Tibial artery (tissue), 4 donors: ENCODE measurements around the gene SMYD3.
"Not testable (repeated sequence)": the region's sequence is repeated elsewhere in the genome, so short reads cannot be mapped to it uniquely, and the experiment has no call there.

Experiments used
- DNase-seq, 2 donors: peaks; one replicate each; pipeline ENCODE4 v3.0.0-alpha.2; 2019
- H3K27ac ChIP-seq, 2 donors: fragments of 200-600 bp; sonication (generic) in 1 of 2; 1 replicate in 1 of 2; 2 replicates in 1 of 2; pipeline ENCODE4 v1.5.1; 2018 to 2019; ENCODE audit warnings: mild to moderate bottlenecking in 1 of 2
- H3K27me3 ChIP-seq, 2 donors: fragments of 200-600 bp; sonication (generic) in 1 of 2; one replicate each; pipeline versions ENCODE4 v1.5.1 to v1.6.0; 2016 to 2019
- H3K36me3 ChIP-seq, 3 donors: fragments of 200-600 bp; sonication (generic) in 2 of 3; one replicate each; pipeline ENCODE4 v1.5.1; 2016 to 2019; ENCODE audit warnings: mild to moderate bottlenecking in 2 of 3
- H3K4me1 ChIP-seq, 4 donors: fragments of 200-600 bp; sonication (generic) in 2 of 4; 1 replicate in 3 of 4; 2 replicates in 1 of 4; pipeline ENCODE4 v1.5.1; 2016 to 2019
- H3K4me3 ChIP-seq, 2 donors: fragments of 200-600 bp; sonication (generic) in 1 of 2; 1 replicate in 1 of 2; 2 replicates in 1 of 2; pipeline ENCODE4 v1.5.1; 2018 to 2019; ENCODE audit warnings: mild to moderate bottlenecking in 2 of 2
- H3K9me3 ChIP-seq, 3 donors: fragments of 200-600 bp; sonication (generic) in 1 of 3; one replicate each; pipeline ENCODE4 v1.5.1; 2016 to 2019
- CTCF ChIP-seq, 2 experiments: fragments of 200-600 bp in 1 of 2; fragments of 450-650 bp in 1 of 2; IDR thresholded peaks; one replicate each; pipeline ENCODE4 v1.5.1; 2017 to 2019; ENCODE audit warnings: antibody characterized with exemption in 2 of 2, mild to moderate bottlenecking in 1 of 2, moderate library complexity in 1 of 2
- intact Hi-C: fragments of 100-400 bp; cut with DNase I; formaldehyde crosslinking; loops from one replicate; pipeline ENCODE4 v1.15.0; 2023; ENCODE audit warnings: low total_unique reads

The SMYD3 gene

GRCh38 chr1:245718951-245719350, 788.1 kb downstream of the SMYD3 start:
- DNase-seq: no peak
- Histone ChIP-seq H3K27ac (no peak overlapping the region), H3K36me3 (no peaks in the 10 kb centered on the region), H3K9me3 (peaks cover 0 to 5% (median 2%) of the 10 kb centered on the region in 3 donors), H3K27me3 (no peaks in the 10 kb centered on the region), H3K4me3 (no peak overlapping the region), H3K4me1 (no peaks in the 10 kb centered on the region)
- intact Hi-C loops: no loop called here
- TF ChIP-seq CTCF (IDR thresholded peaks at IDR 0.05): no peak

DNA sequence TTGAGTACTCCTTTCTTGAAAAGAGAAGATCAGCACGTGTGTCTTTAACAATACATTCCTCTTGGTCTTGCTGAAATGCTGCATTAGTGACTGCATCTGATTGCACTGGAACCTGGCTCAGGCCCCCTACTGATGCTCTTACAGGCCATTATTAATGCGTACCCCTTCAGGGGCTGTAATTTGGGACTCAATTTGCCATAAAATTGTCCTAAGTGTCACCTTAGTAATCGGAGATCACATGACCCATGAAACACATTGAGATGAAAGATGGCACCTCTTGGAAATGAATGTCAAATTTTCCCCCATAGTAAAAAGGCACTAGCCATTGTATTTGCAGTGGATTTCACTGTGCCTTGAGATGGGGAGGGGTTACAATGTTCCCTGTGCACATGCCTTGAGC, 789.0 kb downstream of the SMYD3 start:
- Histone ChIP-seq H3K27ac (no peak overlapping the region), H3K4me1 (no peaks in the 10 kb centered on the region), H3K27me3 (no peaks in the 10 kb centered on the region), H3K4me3 (no peak overlapping the region), H3K9me3 (no peaks in the 10 kb centered on the region), H3K36me3 (no peaks in the 10 kb centered on the region)
- no peak for TF ChIP-seq CTCF (IDR thresholded peaks at IDR 0.05)
- DNase-seq: no peak
- intact Hi-C loops: no loop called here

GRCh38 chr1:245717611-245718010, 789.5 kb downstream of the SMYD3 start:
- intact Hi-C loops: no loop called here

GRCh38 chr1:245716561-245716960, 790.5 kb downstream of the SMYD3 start:
- H3K27ac ChIP-seq: no peak overlapping the region
- intact Hi-C loops: no loop called here
- H3K9me3 ChIP-seq: no peaks in the 10 kb centered on the region
- no peaks in the 10 kb centered on the region for H3K27me3 ChIP-seq
- no peak overlapping the region for H3K4me3 ChIP-seq
- no peak for DNase-seq
- H3K36me3 ChIP-seq: no peaks in the 10 kb centered on the region
- TF ChIP-seq CTCF (IDR thresholded peaks at IDR 0.05): no peak
- H3K4me1 ChIP-seq: no peaks in the 10 kb centered on the region

More at GRCh38 chr1:245717611-245718010, 789.5 kb downstream of the SMYD3 start:
- Histone ChIP-seq H3K27me3 (no peaks in the 10 kb centered on the region), H3K27ac (no peak overlapping the region), H3K9me3 (no peaks in the 10 kb centered on the region), H3K4me3 (no peak overlapping the region), H3K4me1 (no peaks in the 10 kb centered on the region), H3K36me3 (no peaks in the 10 kb centered on the region)
- DNase-seq: no peak
- TF ChIP-seq CTCF (IDR thresholded peaks at IDR 0.05): no peak

DNA sequence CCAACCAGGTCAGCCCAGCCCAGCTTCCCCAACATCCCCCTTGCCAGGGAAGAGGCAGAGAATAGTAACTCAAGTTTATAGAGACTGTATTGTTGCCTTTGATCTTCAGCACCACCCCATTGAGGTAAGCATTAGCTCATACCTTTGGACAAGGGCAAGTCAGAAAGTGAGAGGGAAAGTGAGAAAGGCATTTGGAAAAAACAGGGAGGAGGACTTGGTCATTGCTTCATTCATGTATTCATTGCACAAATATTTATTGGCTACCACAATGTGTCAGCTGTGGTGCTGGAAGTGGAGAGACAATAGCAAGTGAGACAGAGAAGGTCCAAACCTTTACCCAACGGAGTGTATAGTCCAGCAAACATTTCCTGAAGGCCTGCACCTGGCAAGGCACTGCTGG, 791.1 kb downstream of the SMYD3 start:
- intact Hi-C loops: no loop called here
- Histone ChIP-seq H3K27ac (no peak overlapping the region), H3K4me1 (no peaks in the 10 kb centered on the region), H3K36me3 (no peaks in the 10 kb centered on the region), H3K9me3 (no peaks in the 10 kb centered on the region), H3K4me3 (no peak overlapping the region), H3K27me3 (no peaks in the 10 kb centered on the region)
- no peak for TF ChIP-seq CTCF (IDR thresholded peaks at IDR 0.05)
- DNase-seq: no peak

GRCh38 chr1:245715291-245715701, 791.8 kb downstream of the SMYD3 start:
- no peaks in the 10 kb centered on the region for H3K9me3 ChIP-seq
- H3K36me3 ChIP-seq: no peaks in the 10 kb centered on the region
- H3K4me1 ChIP-seq: no peaks in the 10 kb centered on the region
- intact Hi-C loops: no loop called here
- H3K4me3 ChIP-seq: no peak overlapping the region
- no peak for TF ChIP-seq CTCF (IDR thresholded peaks at IDR 0.05)
- no peaks in the 10 kb centered on the region for H3K27me3 ChIP-seq
- no peak for DNase-seq
- H3K27ac ChIP-seq: no peak overlapping the region

DNA sequence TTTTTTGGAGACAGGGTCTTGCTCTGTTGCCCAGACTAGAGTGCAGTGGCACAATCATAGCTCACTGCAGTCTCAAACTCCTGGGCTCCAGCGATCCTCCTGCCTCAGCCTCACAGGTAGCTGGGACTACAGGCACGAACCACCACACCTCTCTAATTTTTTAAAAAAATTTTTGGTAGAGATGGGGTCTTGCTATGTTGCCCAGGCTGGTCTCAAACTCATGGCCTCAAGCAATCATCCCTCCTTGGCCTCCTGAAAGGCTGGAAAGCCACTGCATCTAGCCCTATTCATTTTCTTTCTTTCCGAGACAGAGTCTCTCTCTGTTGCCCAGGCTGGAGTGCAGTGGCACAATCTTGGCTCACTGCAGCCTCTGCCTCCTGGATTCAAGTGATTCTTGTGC, 793.1 kb downstream of the SMYD3 start:
- H3K36me3 ChIP-seq, H3K4me1 ChIP-seq, H3K4me3 ChIP-seq, DNase-seq, H3K27ac ChIP-seq, H3K27me3 ChIP-seq, H3K9me3 ChIP-seq, intact Hi-C loops: not testable (repeated sequence)
